Measurements from ENCODE around the gene CPVL.
"Not testable (repeated sequence)": the region's sequence is repeated elsewhere in the genome, so short reads cannot be mapped to it uniquely, and the experiment has no call there.

The CPVL gene

DNA sequence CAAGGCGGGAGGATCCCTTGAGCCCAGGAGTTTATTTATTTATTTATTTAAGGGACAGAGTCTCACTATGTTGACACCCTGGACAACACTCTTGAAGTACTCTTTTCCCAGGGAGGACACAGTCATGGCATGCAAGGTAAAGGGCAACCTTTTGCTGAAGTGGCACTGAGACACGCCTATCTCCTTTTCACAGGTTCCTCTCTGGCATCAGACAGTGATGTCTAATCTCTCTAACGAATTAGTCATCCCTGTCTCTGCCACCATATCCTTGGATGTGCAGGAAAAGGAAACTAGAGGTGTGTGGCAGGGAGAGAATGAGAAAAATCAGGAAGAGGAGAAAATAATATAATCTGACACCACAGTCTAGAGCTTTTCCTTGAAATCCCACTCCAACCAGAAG is 19.5 kb downstream of the CPVL start:
- Histone ChIP-seq H3K4me3 (ENCODE audit: low read length) (no peak overlapping the region), H2AFZ (ENCODE audit: low read depth, low read length) (no peak overlapping the region), H3K9me3 (ENCODE audit: low read length) (no peaks in the 10 kb centered on the region), H3K27me3 (ENCODE audit: insufficient read depth, low read length) (no peaks in the 10 kb centered on the region), H3K4me1 (ENCODE audit: insufficient read depth, low read length) (peaks cover 14% of the 10 kb centered on the region), H3K36me3 (ENCODE audit: insufficient read depth, low read length) (no peaks in the 10 kb centered on the region)

DNA sequence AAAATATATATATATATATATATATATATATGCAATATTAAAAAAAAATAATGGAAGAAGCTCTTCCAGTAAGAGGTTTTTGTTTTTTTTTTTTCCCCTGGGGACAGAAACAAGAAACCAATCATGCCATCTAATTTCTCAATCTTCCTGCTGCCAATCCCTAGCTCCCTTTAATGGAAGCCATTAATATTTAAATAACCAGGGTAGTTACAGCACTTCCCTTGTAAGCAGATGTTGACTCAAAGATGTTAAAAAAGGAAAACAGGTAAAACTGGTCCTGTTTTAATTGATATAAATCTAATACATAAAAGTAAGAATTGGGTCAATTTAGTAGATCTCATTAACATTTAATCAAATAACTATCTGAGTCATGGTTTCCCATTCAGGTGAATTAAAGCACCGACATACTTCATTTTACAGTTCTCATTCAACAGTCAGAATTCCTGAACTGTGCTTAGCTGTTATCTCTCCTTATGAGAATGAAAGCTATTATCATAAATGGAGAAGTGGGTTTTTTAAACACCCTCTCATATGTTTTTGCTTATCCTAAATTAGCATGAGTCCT is 22.6 kb downstream of the CPVL start:
- Histone ChIP-seq H3K4me3 (ENCODE audit: low read length) (no peak overlapping the region), H3K9me3 (ENCODE audit: low read length) (no peaks in the 10 kb centered on the region), H3K4me1 (ENCODE audit: insufficient read depth, low read length) (peaks cover 11% of the 10 kb centered on the region), H3K27me3 (ENCODE audit: insufficient read depth, low read length) (no peaks in the 10 kb centered on the region), H3K36me3 (ENCODE audit: insufficient read depth, low read length) (no peaks in the 10 kb centered on the region), H2AFZ (ENCODE audit: low read depth, low read length) (no peak overlapping the region)

DNA sequence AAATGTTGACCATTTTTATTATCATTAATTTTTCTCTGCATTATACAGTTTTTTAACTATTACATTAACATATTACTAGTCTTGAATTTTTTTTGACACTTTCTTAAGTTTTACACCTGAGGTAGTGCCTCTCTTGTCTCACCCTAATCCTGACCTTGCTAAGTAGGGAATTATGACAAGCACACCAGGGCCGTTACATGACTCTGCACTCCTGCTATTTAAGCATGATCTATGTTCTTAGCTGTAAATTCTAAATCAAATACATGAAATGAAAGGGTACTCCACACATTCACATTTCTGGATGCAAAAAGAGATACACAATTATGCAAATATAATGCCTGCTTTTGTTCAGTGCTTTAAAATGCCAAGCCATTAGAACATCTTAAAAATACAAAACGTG is 23.6 kb downstream of the CPVL start:
- H3K27me3 ChIP-seq (ENCODE audit: insufficient read depth, low read length), result no peaks in the 10 kb centered on the region

DNA sequence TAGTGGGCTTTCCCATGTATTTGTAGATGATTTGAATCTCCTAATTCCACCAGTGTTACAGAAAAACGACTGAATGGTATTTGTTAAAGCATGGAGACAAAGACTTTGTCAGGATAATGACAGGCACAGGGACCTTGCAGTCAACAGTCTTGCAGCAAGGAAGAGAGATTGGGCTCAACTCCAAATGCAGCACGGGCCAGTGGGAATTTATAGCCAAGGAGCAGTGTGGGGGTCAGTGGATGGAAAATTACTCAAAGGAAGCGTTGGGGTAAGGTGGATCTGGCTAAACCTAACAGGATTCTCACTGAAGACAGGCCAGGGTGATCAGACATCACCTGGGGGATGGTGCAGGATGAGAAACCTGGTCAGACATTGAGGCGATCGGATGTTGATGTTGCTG is 24.3 kb downstream of the CPVL start:
- no peaks in the 10 kb centered on the region for H3K27me3 ChIP-seq (ENCODE audit: insufficient read depth, low read length)
- no peak overlapping the region for H3K4me3 ChIP-seq (ENCODE audit: low read length)
- no peaks in the 10 kb centered on the region for H3K4me1 ChIP-seq (ENCODE audit: insufficient read depth, low read length)
- H2AFZ ChIP-seq (ENCODE audit: low read depth, low read length), result no peak overlapping the region
- no peaks in the 10 kb centered on the region for H3K36me3 ChIP-seq (ENCODE audit: insufficient read depth, low read length)
- H3K9me3 ChIP-seq (ENCODE audit: low read length), result no peaks in the 10 kb centered on the region

More for the DNA sequence above, 23.6 kb downstream of the CPVL start:
- Histone ChIP-seq H3K9me3 (ENCODE audit: low read length) (no peaks in the 10 kb centered on the region), H3K4me3 (ENCODE audit: low read length) (no peak overlapping the region), H2AFZ (ENCODE audit: low read depth, low read length) (no peak overlapping the region), H3K4me1 (ENCODE audit: insufficient read depth, low read length) (peaks cover 4% of the 10 kb centered on the region), H3K36me3 (ENCODE audit: insufficient read depth, low read length) (no peaks in the 10 kb centered on the region)

DNA sequence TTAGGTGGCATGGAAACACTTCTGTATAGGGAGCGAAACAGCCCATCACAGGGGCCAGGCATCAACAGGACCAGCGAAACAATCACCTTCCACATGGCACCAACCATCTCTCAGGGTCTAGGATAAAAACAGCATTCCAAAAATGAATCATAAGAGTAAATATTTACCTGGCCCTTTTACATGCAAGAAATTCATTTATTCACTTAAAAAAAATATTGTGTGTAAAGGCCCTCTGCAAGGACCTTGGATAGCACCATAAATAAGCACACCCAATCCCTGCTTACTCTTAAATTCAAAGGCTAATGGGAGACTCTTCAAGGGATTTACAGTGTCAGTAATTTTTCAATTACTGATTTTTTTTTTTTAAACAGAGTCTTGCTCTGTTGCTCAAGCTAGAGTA is 25.4 kb downstream of the CPVL start:
- Histone ChIP-seq H3K4me3 (ENCODE audit: low read length) (no peak overlapping the region), H2AFZ (ENCODE audit: low read depth, low read length) (no peak overlapping the region), H3K4me1 (ENCODE audit: insufficient read depth, low read length) (peaks cover 6% of the 10 kb centered on the region), H3K36me3 (ENCODE audit: insufficient read depth, low read length) (no peaks in the 10 kb centered on the region), H3K9me3 (ENCODE audit: low read length) (no peaks in the 10 kb centered on the region), H3K27me3 (ENCODE audit: insufficient read depth, low read length) (no peaks in the 10 kb centered on the region)

DNA sequence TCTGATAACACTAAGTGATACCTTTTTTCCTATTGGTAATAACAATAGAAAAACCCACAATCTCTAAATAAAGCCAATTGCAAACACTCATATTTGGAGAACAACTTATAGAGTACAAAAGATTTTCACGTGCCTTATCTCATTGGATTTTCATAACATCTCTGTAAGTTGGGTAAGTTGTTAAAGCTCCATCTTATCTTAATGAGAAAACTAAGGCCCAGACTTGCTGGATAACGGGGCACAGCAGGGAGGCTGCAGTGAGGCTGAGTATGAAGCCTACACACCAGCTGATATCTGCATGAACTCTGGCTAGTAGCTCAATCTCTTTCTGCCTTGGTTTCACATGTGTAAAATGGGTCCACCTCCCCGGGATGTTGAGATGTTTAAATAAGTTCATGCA is 26.8 kb downstream of the CPVL start:
- Histone ChIP-seq H3K4me1 (ENCODE audit: insufficient read depth, low read length) (peaks cover 6% of the 10 kb centered on the region), H3K27me3 (ENCODE audit: insufficient read depth, low read length) (no peaks in the 10 kb centered on the region), H3K9me3 (ENCODE audit: low read length) (no peaks in the 10 kb centered on the region), H3K36me3 (ENCODE audit: insufficient read depth, low read length) (no peaks in the 10 kb centered on the region), H2AFZ (ENCODE audit: low read depth, low read length) (no peak overlapping the region), H3K4me3 (ENCODE audit: low read length) (no peak overlapping the region)

DNA sequence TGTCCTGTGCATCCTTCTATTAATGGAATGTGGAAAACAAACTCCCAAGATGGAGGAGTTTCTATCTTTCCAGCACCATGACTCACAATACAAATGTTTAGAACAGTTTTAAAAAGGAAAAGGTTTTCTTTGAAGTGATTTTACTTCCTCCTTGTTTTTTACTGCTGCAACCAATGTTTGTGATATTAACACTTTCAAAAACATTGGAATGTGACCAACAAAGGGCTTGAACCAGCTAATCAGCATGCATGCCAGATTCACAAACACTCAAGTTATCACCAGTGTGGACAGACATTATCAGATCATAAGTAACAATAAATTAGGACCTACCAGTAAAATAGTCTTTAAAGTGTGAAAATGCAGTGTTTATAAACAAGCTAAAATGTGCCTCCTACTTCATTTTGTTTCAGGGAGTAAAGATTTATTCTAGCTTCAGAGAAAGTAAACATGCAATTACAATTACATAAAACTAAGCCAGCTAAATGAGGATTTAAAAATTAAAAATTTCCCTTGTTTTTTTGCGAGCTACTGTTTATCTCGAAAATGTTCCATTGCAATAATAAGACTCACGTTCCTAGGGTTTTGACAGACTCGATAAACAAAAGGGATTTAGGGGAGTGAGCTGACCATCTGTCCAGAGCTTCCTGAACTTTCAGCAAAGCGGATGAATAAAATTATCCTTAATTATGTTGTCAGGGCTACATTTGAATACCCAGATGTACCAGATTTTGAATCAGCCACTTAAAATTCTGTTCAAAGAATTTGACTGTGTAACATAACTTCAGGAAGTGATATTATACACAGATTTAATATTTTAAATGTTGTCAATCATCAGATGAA is 29.8 kb downstream of the CPVL start:
- Histone ChIP-seq H3K36me3 (ENCODE audit: insufficient read depth, low read length) (no peaks in the 10 kb centered on the region), H3K27me3 (ENCODE audit: insufficient read depth, low read length) (no peaks in the 10 kb centered on the region), H3K4me3 (ENCODE audit: low read length) (no peak overlapping the region), H3K4me1 (ENCODE audit: insufficient read depth, low read length) (peaks cover 6% of the 10 kb centered on the region), H2AFZ (ENCODE audit: low read depth, low read length) (no peak overlapping the region), H3K9me3 (ENCODE audit: low read length) (no peaks in the 10 kb centered on the region)

DNA sequence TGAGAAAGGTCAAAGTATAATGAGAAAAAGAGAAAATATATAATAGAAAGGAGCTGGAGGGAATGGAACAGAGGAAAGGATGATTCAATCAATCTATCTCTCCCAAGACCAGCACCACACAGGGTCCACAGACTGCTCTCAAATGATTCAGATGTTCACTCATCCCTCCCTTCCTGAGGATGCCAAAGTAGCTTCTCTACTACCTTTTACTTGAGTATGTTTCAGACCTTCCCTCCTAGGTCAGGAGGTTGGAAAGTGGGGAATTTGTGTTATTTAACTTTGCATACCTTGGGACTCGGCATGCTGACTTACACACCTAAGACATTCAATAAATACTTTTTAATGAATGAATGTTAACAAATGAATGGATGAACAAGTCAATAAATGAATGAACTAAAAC is 30.6 kb downstream of the CPVL start:
- H3K4me1 ChIP-seq (ENCODE audit: insufficient read depth, low read length), result peaks cover 6% of the 10 kb centered on the region
- H2AFZ ChIP-seq (ENCODE audit: low read depth, low read length), result no peak overlapping the region
- H3K27me3 ChIP-seq (ENCODE audit: insufficient read depth, low read length), result no peaks in the 10 kb centered on the region
- H3K9me3 ChIP-seq (ENCODE audit: low read length), result no peaks in the 10 kb centered on the region
- no peaks in the 10 kb centered on the region for H3K36me3 ChIP-seq (ENCODE audit: insufficient read depth, low read length)
- H3K4me3 ChIP-seq (ENCODE audit: low read length), result no peak overlapping the region

DNA sequence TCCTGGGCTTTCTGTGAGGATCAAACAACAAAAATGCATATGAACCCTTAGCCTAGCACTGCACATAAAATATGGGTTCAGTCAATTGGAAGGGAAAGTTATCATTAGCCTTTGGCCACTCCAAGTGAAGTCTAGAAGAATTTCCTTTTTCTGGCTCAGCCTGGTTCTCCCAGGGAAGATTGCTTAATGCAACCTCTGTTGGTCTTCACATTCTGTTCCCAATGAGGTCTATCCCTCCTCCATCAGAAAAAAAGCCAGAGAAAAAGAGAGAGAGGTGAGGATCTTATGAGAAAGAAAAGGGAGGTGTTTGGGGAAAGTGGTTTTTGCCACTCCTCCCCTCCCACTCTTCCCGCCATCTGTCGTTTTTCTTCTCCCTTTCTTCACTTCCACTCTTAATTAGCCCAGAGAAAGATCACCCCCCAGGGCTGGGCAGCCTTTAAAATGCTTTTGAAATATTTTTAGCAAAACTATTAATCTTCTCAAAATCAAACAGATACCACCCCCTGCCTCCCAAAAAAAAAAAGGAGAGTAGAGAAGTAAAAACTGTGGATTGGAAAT is 31.1 kb downstream of the CPVL start:
- Histone ChIP-seq H3K4me3 (ENCODE audit: low read length) (no peak overlapping the region), H2AFZ (ENCODE audit: low read depth, low read length) (no peak overlapping the region), H3K4me1 (ENCODE audit: insufficient read depth, low read length) (peaks cover 6% of the 10 kb centered on the region), H3K27me3 (ENCODE audit: insufficient read depth, low read length) (no peaks in the 10 kb centered on the region), H3K36me3 (ENCODE audit: insufficient read depth, low read length) (no peaks in the 10 kb centered on the region), H3K9me3 (ENCODE audit: low read length) (no peaks in the 10 kb centered on the region)

DNA sequence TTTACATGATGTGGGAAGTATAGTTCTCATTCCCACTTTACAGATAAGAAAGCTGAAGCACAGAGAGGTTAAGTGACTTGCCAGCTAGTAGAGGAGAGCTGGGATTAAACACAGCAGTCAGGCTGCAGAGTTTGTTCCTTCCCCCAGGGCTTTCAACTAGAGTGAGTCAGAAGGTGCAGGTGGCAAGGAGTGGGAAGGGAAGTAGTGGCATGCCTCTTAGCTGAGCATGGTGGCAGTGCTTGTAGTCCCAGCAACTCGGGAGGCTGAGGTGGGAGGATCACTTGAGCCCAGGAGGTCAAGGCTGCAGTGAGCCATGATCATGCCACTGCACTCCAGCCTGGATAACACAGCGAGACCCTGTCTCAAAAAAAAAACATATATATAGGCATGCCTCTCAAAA is 32.1 kb downstream of the CPVL start:
- not testable (repeated sequence) for H3K9me3 ChIP-seq (ENCODE audit: low read length); H3K27me3 ChIP-seq (ENCODE audit: insufficient read depth, low read length); H3K4me3 ChIP-seq (ENCODE audit: low read length); H2AFZ ChIP-seq (ENCODE audit: low read depth, low read length); H3K4me1 ChIP-seq (ENCODE audit: insufficient read depth, low read length); H3K36me3 ChIP-seq (ENCODE audit: insufficient read depth, low read length)

DNA sequence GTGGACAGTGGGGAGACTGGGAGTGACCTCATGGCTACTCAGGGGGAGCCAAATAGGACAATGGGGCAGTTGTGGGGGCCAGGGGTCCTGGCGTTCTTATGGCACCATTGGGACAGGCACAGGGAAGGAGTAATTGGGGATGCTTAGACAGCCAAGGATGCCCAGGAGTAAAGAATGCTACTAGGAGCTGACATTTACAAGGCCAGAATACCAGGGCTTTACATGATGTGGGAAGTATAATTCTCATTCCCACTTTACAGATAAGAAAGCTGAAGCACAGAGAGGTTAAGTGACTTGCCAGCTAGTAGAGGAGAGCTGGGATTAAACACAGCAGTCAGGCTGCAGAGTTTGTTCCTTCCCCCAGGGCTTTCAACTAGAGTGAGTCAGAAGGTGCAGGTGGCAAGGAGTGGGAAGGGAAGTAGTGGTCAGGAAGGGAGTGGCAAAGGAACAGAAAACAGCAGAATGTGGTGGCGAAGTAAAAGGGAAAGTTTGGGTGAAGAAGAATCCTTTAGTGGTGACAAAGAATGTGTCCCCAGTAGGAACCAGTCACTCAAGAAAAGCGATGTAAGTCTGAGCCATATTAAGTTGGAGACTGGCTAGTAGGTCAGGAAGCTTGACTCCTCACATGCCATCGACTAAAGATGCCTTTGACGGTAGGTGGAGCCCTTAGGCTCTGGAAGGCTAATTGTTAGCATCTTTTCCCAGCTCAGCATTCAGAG is 32.8 kb downstream of the CPVL start:
- no peaks in the 10 kb centered on the region for H3K27me3 ChIP-seq (ENCODE audit: insufficient read depth, low read length)
- H3K4me3 ChIP-seq (ENCODE audit: low read length), result no peak overlapping the region
- H3K36me3 ChIP-seq (ENCODE audit: insufficient read depth, low read length), result no peaks in the 10 kb centered on the region
- no peaks in the 10 kb centered on the region for H3K9me3 ChIP-seq (ENCODE audit: low read length)
- H3K4me1 ChIP-seq (ENCODE audit: insufficient read depth, low read length), result peaks cover 6% of the 10 kb centered on the region
- no peak overlapping the region for H2AFZ ChIP-seq (ENCODE audit: low read depth, low read length)

DNA sequence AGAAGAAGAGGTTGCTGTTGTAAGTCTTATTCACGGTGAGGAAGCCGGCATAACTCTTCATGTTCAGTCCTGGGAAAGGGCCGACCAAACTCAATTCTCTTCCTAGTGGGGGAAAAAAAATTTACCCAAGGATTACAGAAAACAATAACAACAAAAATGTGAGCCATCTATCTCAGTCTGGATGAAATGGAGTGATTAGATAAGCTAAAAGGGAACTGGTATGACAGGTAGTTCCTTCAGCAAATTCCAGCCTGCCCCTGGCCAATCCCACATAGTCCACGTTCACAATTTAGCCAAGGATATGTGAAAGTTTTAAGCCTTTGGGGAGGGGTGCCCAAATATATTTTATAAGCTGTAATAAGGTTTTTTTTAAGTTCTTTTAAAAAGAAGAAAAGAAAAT is 33.6 kb downstream of the CPVL start:
- no peaks in the 10 kb centered on the region for H3K36me3 ChIP-seq (ENCODE audit: insufficient read depth, low read length)
- H3K27me3 ChIP-seq (ENCODE audit: insufficient read depth, low read length), result no peaks in the 10 kb centered on the region
- H3K4me1 ChIP-seq (ENCODE audit: insufficient read depth, low read length), result peaks cover 6% of the 10 kb centered on the region
- H3K9me3 ChIP-seq (ENCODE audit: low read length), result no peaks in the 10 kb centered on the region
- no peak overlapping the region for H3K4me3 ChIP-seq (ENCODE audit: low read length)
- no peak overlapping the region for H2AFZ ChIP-seq (ENCODE audit: low read depth, low read length)

DNA sequence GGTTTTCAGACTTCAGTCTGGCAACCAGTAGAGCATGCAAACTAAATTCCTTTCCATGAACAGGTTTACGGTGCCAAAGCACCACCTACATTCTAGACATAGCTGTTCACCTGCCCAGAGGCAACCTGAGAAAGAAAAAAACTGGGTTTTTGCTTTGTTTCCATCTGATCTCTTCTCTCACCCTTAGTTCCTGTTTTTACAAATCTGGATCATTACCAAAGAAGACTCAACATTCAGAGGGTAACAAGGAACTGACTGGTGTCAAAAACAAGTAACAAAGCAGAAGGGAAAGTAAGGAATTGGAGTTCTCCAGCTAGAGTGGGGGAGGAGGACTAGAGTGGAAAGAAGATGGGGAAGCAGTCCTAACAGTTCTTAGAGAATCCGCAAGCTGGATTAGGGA is 36.4 kb downstream of the CPVL start:
- Histone ChIP-seq H3K36me3 (ENCODE audit: insufficient read depth, low read length) (no peaks in the 10 kb centered on the region), H3K4me1 (ENCODE audit: insufficient read depth, low read length) (no peaks in the 10 kb centered on the region)

More for the DNA sequence above, 36.4 kb downstream of the CPVL start:
- Histone ChIP-seq H2AFZ (ENCODE audit: low read depth, low read length) (no peak overlapping the region), H3K4me3 (ENCODE audit: low read length) (no peak overlapping the region), H3K9me3 (ENCODE audit: low read length) (no peaks in the 10 kb centered on the region), H3K27me3 (ENCODE audit: insufficient read depth, low read length) (no peaks in the 10 kb centered on the region)
